Loucy (cell line): ENCODE results near the gene FOLR2.
"Not testable (repeated sequence)": the region's sequence is repeated elsewhere in the genome, so short reads cannot be mapped to it uniquely, and the experiment has no call there.

Experiments used
- H2AFZ ChIP-seq: fragments of 200-600 bp; sonication (generic); 2 replicates; pipeline ENCODE4 v1.6.0; 2016; ENCODE audit warnings: antibody characterized with exemption, mild to moderate bottlenecking, low read length, moderate library complexity
- H3F3A ChIP-seq: fragments of 200-600 bp; 2 replicates; pipeline ENCODE4 v1.6.0; 2016; ENCODE audit warnings: antibody characterized with exemption, low read depth, mild to moderate bottlenecking
- H3K27me3 ChIP-seq: fragments of 200-600 bp; sonication (generic); 2 replicates; pipeline ENCODE4 v1.6.1; 2014; ENCODE audit warnings: low read length, mild to moderate bottlenecking; ENCODE audit not compliant: insufficient read depth, poor library complexity, severe bottlenecking
- H3K36me3 ChIP-seq: fragments of 200-600 bp; sonication (generic); 2 replicates; pipeline ENCODE4 v1.6.1; 2016; ENCODE audit warnings: low read length; ENCODE audit not compliant: insufficient read depth
- H3K4me1 ChIP-seq: fragments of 200-600 bp; sonication (generic); 2 replicates; pipeline ENCODE4 v1.5.1; 2014; ENCODE audit warnings: low read length, mild to moderate bottlenecking; ENCODE audit not compliant: insufficient read depth, poor library complexity, severe bottlenecking
- H3K4me2 ChIP-seq: fragments of 200-600 bp; sonication (generic); 2 replicates; pipeline ENCODE4 v1.6.0; 2014; ENCODE audit warnings: antibody characterized with exemption, low read length, low read depth, mild to moderate bottlenecking; ENCODE audit not compliant: poor library complexity, severe bottlenecking
- H3K4me3 ChIP-seq: fragments of 200-600 bp; sonication (generic); 2 replicates; pipeline ENCODE4 v1.5.1; 2014; ENCODE audit warnings: low read length, mild to moderate bottlenecking, mixed read lengths; ENCODE audit not compliant: poor library complexity, severe bottlenecking
- H3K79me2 ChIP-seq: fragments of 200-600 bp; sonication (generic); 2 replicates; pipeline ENCODE4 v1.6.1; 2014; ENCODE audit warnings: low read length; ENCODE audit not compliant: insufficient read depth
- H3K9ac ChIP-seq: fragments of 200-600 bp; sonication (generic); 2 replicates; pipeline ENCODE4 v1.6.0; 2014; ENCODE audit warnings: mild to moderate bottlenecking, low read depth, low read length, moderate library complexity; ENCODE audit not compliant: poor library complexity, severe bottlenecking
- H3K9me2 ChIP-seq: fragments of 200-600 bp; sonication (generic); replicated peaks from 2 replicates; pipeline ENCODE4 v1.6.1; 2016; ENCODE audit warnings: low read depth, low read length, mixed read lengths
- H3K9me3 ChIP-seq: fragments of 200-600 bp; sonication (generic); 2 replicates; pipeline ENCODE4 v1.6.1; 2014; ENCODE audit warnings: mild to moderate bottlenecking, antibody characterized with exemption, low read length, low read depth; ENCODE audit not compliant: insufficient read depth
- H4K20me1 ChIP-seq: fragments of 200-600 bp; sonication (generic); 2 replicates; pipeline ENCODE4 v1.6.0; 2014; ENCODE audit warnings: antibody characterized with exemption, low read length, mild to moderate bottlenecking; ENCODE audit not compliant: insufficient read depth, poor library complexity, severe bottlenecking
- EZH2phosphoT487 ChIP-seq: fragments of 200-600 bp; IDR thresholded peaks from 2 replicates; pipeline ENCODE4 v1.6.1; 2018; ENCODE audit warnings: antibody characterized with exemption, mild to moderate bottlenecking, moderate library complexity, borderline replicate concordance
- TF ChIP-seq, protein P1 (sequence below): fragments of 200-600 bp; sonication (generic); conservative IDR thresholded peaks from 2 replicates; pipeline ENCODE4 v1.5.1; 2014; ENCODE audit warnings: mild to moderate bottlenecking, antibody characterized with exemption, low read length

FOLR2 gene

GRCh38 chr11:72216638-72217037 lies at the start of gene FOLR2:
TSS of gene FOLR2 (plus strand) at chr11:72216794. CDS start at chr11:72218585, 1,791 bp downstream.
- Histone ChIP-seq H3K9me3 (no peaks in the 10 kb centered on the region), H3K4me1 (peaks cover under 1% of the 10 kb centered on the region), H3K79me2 (no peaks in the 10 kb centered on the region), H3F3A (no peaks in the 10 kb centered on the region), H4K20me1 (no peaks in the 10 kb centered on the region), H3K9ac (no peak within 1 kb of the TSS), H2AFZ (no peak within 1 kb of the TSS), H3K4me3 (no peak within 1 kb of the TSS), H3K9me2 (no peaks in the 10 kb centered on the region), H3K27me3 (no peaks in the 10 kb centered on the region), H3K4me2 (no peak within 1 kb of the TSS), H3K36me3 (no peaks in the 10 kb centered on the region)
- TF ChIP-seq EZH2phosphoT487: no peak
- TF ChIP-seq, protein P1, sequence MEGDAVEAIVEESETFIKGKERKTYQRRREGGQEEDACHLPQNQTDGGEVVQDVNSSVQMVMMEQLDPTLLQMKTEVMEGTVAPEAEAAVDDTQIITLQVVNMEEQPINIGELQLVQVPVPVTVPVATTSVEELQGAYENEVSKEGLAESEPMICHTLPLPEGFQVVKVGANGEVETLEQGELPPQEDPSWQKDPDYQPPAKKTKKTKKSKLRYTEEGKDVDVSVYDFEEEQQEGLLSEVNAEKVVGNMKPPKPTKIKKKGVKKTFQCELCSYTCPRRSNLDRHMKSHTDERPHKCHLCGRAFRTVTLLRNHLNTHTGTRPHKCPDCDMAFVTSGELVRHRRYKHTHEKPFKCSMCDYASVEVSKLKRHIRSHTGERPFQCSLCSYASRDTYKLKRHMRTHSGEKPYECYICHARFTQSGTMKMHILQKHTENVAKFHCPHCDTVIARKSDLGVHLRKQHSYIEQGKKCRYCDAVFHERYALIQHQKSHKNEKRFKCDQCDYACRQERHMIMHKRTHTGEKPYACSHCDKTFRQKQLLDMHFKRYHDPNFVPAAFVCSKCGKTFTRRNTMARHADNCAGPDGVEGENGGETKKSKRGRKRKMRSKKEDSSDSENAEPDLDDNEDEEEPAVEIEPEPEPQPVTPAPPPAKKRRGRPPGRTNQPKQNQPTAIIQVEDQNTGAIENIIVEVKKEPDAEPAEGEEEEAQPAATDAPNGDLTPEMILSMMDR: no peak

DNA sequence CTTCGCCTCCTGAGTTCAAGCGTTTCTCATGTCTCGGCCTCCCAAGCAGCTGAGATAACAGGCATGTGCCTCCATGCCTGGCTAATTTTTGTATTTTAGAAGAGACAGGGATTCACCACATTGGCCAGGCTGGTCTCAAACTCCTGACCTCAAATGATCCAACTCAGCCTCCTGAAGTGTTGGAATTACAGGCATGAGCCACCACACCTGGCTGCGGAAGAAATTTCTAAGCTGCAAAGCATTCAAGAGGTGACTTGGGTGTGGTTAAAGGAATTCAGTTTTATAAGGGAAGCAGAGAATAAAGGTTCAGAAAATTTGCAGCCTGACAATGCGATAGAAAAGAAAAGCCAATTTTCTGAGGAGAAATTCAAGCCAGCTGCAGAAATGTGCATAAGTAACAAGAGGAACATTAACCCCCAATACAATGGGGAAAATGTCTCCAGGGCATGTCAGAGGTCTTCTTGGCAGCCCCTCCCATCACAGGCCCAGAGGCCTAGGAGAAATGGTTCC lies 47.5 kb upstream of the FOLR2 start:
- not testable (repeated sequence) for H3K9me3 ChIP-seq, H3K4me1 ChIP-seq, H3K9me2 ChIP-seq, H4K20me1 ChIP-seq, H3K27me3 ChIP-seq, H3K9ac ChIP-seq, H3K79me2 ChIP-seq, H3K36me3 ChIP-seq, H3F3A ChIP-seq, H2AFZ ChIP-seq, H3K4me3 ChIP-seq, H3K4me2 ChIP-seq

GRCh38 chr11:72169754-72170153 lies 46.8 kb upstream of the FOLR2 start:
- H3K9me2 ChIP-seq, H3K36me3 ChIP-seq, H3K9me3 ChIP-seq, H4K20me1 ChIP-seq, H3K4me1 ChIP-seq, H3K9ac ChIP-seq, H3K79me2 ChIP-seq, H3F3A ChIP-seq, H3K27me3 ChIP-seq, H3K4me3 ChIP-seq, H3K4me2 ChIP-seq: not testable (repeated sequence)
- peak overlapping the region; percentile 80 for H2AFZ ChIP-seq

- not testable (repeated sequence) for H3K9ac ChIP-seq, H3K79me2 ChIP-seq, H3F3A ChIP-seq, H3K36me3 ChIP-seq, H3K27me3 ChIP-seq, H3K9me3 ChIP-seq, H3K4me1 ChIP-seq, H3K9me2 ChIP-seq, H3K4me3 ChIP-seq, H2AFZ ChIP-seq, H3K4me2 ChIP-seq, H4K20me1 ChIP-seq
Observed at GRCh38 chr11:72172043-72172442, 44.6 kb upstream of the FOLR2 start.

DNA sequence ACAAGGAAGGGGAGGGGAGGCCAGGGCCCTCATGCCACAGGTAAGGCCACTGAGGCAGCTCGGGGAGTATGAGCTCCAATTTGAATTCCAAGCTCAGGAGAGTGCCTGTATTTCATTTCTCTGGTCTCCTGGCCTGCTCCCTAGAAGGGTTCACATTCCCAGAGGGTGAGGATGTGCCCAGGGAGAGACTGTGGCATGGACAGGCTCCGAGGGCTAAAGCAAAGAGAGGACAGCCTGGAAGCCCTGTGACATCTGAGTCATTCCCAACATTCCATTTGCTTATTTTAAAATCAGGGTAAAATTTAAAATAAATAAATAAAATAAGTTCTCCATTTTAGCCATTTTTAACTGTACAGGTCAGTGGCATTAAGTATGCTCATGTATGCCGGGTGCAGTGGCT lies 43.3 kb upstream of the FOLR2 start:
- H2AFZ ChIP-seq: no peak overlapping the region
- no peaks in the 10 kb centered on the region for H3K9me2 ChIP-seq
- no peaks in the 10 kb centered on the region for H3K9me3 ChIP-seq
- H3K4me3 ChIP-seq: no peak overlapping the region
- no peaks in the 10 kb centered on the region for H3K4me1 ChIP-seq
- H4K20me1 ChIP-seq: no peaks in the 10 kb centered on the region
- no peaks in the 10 kb centered on the region for H3K36me3 ChIP-seq
- no peak overlapping the region for H3K4me2 ChIP-seq
- H3K27me3 ChIP-seq: no peaks in the 10 kb centered on the region
- no peaks in the 10 kb centered on the region for H3F3A ChIP-seq
- TF ChIP-seq EZH2phosphoT487: no peak
- no peaks in the 10 kb centered on the region for H3K79me2 ChIP-seq
- no peak overlapping the region for H3K9ac ChIP-seq
